ENCODE results near the gene LIPE. TPM values are rescaled to one million over a fixed set of nuclear protein-coding genes. Genes with fewer than 3 reads are reported as not detected.
A peak's percentile ranks its signal among the peaks of the same experiment; 100 is the strongest.

Gene LIPE
- total and polyA plus RNA-seq, 12 donors = 11.2 to 230 (median 43.3) TPM

GRCh38 chr19:42442833-42443232 lies 15.6 kb upstream of the LIPE start, which contains the start of gene CXCL17:
TSS of gene CXCL17 (minus strand) at chr19:42442946. CDS start at chr19:42442832, 114 bp downstream.
- Histone ChIP-seq H3K4me3 (no peak within 1 kb of the TSS), H3K36me3 (replicated peaks in 1 of 2) (no peaks in the 10 kb centered on the region), H3K27ac (no peak within 1 kb of the TSS), H3K27me3 (no peaks in the 10 kb centered on the region), H3K9me3 (replicated peaks in 1 of 3) (no peaks in the 10 kb centered on the region), H3K4me1 (replicated peaks in 1 of 2) (peaks cover 0 to 12% of the 10 kb centered on the region in 2 donors)
- intact Hi-C loops (cut with DNase I) = no loop called here
- TF ChIP-seq POLR2A (IDR thresholded peaks at IDR 0.05) (no peak), CTCF (IDR thresholded peaks at IDR 0.05) (no peak)
- 94 to 96% (median 95%) methylated on average over 7 of the region's 7 CpGs for WGBS, 4 donors
- DNase-seq = no peak

DNA sequence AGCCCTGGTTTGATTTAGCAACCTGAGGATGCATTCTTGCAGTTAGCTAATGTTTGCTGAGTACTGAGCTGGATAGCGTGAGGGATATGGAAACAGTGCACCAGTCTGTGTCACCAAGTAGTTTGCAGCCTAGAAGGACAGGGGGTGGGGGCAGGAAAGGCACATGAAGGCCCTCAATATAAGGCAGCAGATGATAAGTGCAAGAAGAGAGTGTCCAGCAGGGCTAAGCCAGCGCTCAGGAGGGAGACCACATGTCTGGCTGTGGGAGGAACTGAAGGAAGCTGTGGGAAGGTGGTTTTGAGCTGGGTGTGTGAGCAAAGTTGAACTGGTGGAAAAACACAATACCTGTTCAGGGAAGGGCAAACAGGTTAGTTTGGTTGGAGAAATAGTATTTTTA lies 13.9 kb upstream of the LIPE start:
- Histone ChIP-seq H3K36me3 (replicated peaks in 1 of 2) (no peaks in the 10 kb centered on the region), H3K9me3 (replicated peaks in 1 of 3) (no peaks in the 10 kb centered on the region), H3K4me1 (replicated peaks in 1 of 2) (peaks cover 0 to 8% of the 10 kb centered on the region in 2 donors), H3K27ac (no peak overlapping the region), H3K27me3 (no peaks in the 10 kb centered on the region), H3K4me3 (no peak overlapping the region)
- DNase-seq = no peak
- 60 to 88% (median 65%) methylated on average over 2 of the region's 2 CpGs for WGBS, 4 donors
- TF ChIP-seq POLR2A (IDR thresholded peaks at IDR 0.05) (no peak), CTCF (IDR thresholded peaks at IDR 0.05) (no peak)
- intact Hi-C loops (cut with DNase I) = no loop called here

GRCh38 chr19:42440357-42441048 lies 13.3 kb upstream of the LIPE start:
- TF ChIP-seq CTCF (IDR thresholded peaks at IDR 0.05) (peak; percentile 74 to 93 (median 78)), POLR2A (IDR thresholded peaks at IDR 0.05) (no peak)
- Histone ChIP-seq H3K36me3 (replicated peaks in 1 of 2) (no peaks in the 10 kb centered on the region), H3K4me1 (replicated peaks in 1 of 2) (peaks cover 0 to 8% of the 10 kb centered on the region in 2 donors), H3K27ac (no peak overlapping the region), H3K4me3 (no peak overlapping the region), H3K9me3 (replicated peaks in 1 of 3) (no peaks in the 10 kb centered on the region), H3K27me3 (no peaks in the 10 kb centered on the region)
- 30 to 38% (median 32%) methylated on average over 15 to 16 of the region's 16 CpGs for WGBS, 4 donors
- intact Hi-C loops (cut with DNase I) = no loop called here
- DNase-seq = peak; percentile 75 to 89 (median 84)

- Histone ChIP-seq H3K36me3 (replicated peaks in 1 of 2) (no peaks in the 10 kb centered on the region), H3K27ac (peak overlapping the region in 1 of 5 donors; percentile 20), H3K9me3 (replicated peaks in 1 of 3) (no peaks in the 10 kb centered on the region), H3K4me1 (replicated peaks in 1 of 2) (peaks cover 15 to 27% of the 10 kb centered on the region in 2 donors), H3K4me3 (no peak overlapping the region), H3K27me3 (no peaks in the 10 kb centered on the region)
- 69 to 79% (median 74%) methylated on average over 3 of the region's 3 CpGs for WGBS, 4 donors
- intact Hi-C loops (cut with DNase I) = no loop called here
- TF ChIP-seq CTCF (IDR thresholded peaks at IDR 0.05) (no peak), POLR2A (IDR thresholded peaks at IDR 0.05) (no peak)
- no peak for DNase-seq
Observed at GRCh38 chr19:42436006-42436405, 8.8 kb upstream of the LIPE start.

All from adrenal gland (tissue), 12 donors.